Memory B cell (primary cell): Measurements from ENCODE around the gene LPIN1.

Experiments
- ATAC-seq: fragments of 150-1000 bp; cut with Tn5 transposase; 2 replicates; pipeline ENCODE4 v1.10.0; 2021; ENCODE audit warnings: low read depth, mild to moderate bottlenecking, moderate library complexity
- DNase-seq, 2 donors: peaks; one replicate each; pipeline ENCODE4 v3.0.0; 2022; ENCODE audit warnings: low spot score in 2 of 2
- H3K27ac Mint-ChIP-seq: one replicate; pipeline ENCODE4 v1.8.0; 2022; ENCODE audit warnings: mild to moderate bottlenecking, moderate library complexity, mixed read lengths
- H3K27me3 Mint-ChIP-seq: one replicate; pipeline ENCODE4 v1.8.0; 2022; ENCODE audit warnings: mixed read lengths
- H3K36me3 Mint-ChIP-seq: one replicate; pipeline ENCODE4 v1.8.0; 2022; ENCODE audit warnings: mild to moderate bottlenecking, mixed read lengths
- H3K4me1 Mint-ChIP-seq: one replicate; pipeline ENCODE4 v1.8.0; 2022; ENCODE audit warnings: mixed read lengths
- H3K4me3 Mint-ChIP-seq: one replicate; pipeline ENCODE4 v1.8.0; 2022; ENCODE audit warnings: mild to moderate bottlenecking, moderate library complexity, mixed read lengths
- H3K9me3 Mint-ChIP-seq: one replicate; pipeline ENCODE4 v1.8.0; 2022; ENCODE audit warnings: mixed read lengths

LPIN1 gene

DNA sequence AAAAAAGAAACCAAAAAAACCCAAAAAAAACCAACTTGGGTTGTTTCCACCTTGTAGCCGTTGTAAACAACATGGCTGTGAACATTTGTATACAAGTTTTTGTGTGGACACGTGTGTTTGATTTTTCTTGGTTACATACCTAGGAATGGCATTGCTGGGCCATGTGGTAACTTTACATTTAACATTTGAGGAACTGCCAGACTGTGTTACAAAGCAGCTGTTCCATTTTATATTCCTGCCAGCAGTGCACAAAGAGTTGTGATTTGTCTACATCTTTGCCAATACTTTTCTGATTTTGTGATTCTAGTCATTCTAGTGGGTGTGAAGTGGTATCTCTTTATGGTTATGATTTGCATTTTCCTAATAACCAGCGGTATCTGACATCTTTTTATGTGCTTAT lies 22.5 kb downstream of the LPIN1 start:
- H3K27ac Mint-ChIP-seq: no peak overlapping the region
- H3K27me3 Mint-ChIP-seq: no peaks in the 10 kb centered on the region
- H3K4me3 Mint-ChIP-seq: no peak overlapping the region
- peaks cover 43% of the 10 kb centered on the region for H3K36me3 Mint-ChIP-seq
- H3K9me3 Mint-ChIP-seq: no peaks in the 10 kb centered on the region
- ATAC-seq (no peak), DNase-seq (no peak)
- H3K4me1 Mint-ChIP-seq: peaks cover 4% of the 10 kb centered on the region

GRCh38 chr2:11769516-11769915 lies 23.1 kb downstream of the LPIN1 start:
- ATAC-seq: no peak
- Mint-ChIP-seq H3K27me3 (no peaks in the 10 kb centered on the region), H3K4me3 (no peak overlapping the region), H3K36me3 (peaks cover 47% of the 10 kb centered on the region), H3K4me1 (peaks cover 4% of the 10 kb centered on the region), H3K27ac (no peak overlapping the region), H3K9me3 (no peaks in the 10 kb centered on the region)
- no peak for DNase-seq

DNA sequence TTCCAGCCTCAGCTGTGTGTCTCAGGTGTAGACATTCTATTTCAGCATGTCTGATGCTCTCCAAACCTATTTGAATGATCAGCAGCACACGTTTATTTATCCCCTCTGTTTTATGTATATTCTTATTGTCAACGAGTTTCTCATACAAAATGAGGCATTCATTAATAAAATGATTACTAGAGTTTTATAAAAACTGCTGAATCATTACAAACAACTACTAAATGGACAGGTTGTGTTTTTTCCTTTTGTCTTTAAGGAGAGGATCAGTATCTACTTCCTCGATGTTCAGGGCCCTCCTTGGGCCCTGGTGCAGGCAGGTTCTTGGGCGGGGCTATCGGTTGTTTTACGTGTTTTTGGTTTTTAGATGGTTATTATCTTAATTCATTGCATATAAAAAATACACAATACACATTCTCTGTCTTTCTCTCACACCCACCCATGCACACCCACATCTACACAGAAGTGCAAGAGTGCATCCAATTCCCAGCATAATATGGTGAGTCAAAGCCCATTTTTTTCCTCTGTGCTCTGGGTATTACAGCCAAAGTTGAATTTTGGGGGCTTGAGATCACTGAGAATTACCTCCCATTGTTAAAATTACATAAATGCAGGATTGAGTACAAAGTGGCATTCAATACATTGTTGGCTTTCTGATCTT lies 24.2 kb downstream of the LPIN1 start:
- no peak overlapping the region for H3K27ac Mint-ChIP-seq
- H3K27me3 Mint-ChIP-seq: no peaks in the 10 kb centered on the region
- peaks cover 41% of the 10 kb centered on the region for H3K36me3 Mint-ChIP-seq
- ATAC-seq: no peak
- no peaks in the 10 kb centered on the region for H3K9me3 Mint-ChIP-seq
- H3K4me1 Mint-ChIP-seq: peaks cover 9% of the 10 kb centered on the region
- no peak overlapping the region for H3K4me3 Mint-ChIP-seq
- DNase-seq: no peak

DNA sequence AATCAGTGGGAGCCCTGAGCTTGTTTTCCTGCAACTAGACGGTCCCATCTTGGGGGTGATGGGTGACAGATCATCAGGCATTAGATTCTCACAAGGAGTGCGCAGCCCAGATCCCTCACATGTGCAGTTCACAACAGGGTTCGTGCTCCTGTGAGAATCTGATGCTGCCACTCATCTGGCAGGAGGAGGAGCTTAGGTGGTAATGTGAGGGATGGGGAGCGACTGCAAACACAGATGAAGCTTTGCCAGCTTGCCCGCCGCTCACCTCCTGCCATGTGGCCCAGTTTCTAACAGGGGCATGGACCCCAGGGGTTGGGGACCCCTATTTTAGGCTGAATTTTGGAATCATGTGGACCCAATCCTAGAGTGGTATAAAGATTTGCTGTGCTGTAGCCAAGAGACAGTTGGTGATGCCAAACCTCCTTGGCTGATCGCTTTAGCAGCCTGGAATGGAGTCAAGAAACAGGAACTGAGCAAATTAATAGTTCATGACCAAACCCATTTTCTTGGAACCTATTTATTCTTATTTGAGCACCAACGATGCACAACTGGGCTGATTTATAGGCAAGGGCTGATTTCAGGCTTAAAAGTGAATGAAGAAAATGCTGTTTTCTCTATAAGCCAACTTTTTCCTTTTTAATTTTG lies 25.7 kb downstream of the LPIN1 start:
- H3K36me3 Mint-ChIP-seq: peaks cover 32% of the 10 kb centered on the region

GRCh38 chr2:11773111-11773510 lies 26.7 kb downstream of the LPIN1 start:
- H3K9me3 Mint-ChIP-seq: no peaks in the 10 kb centered on the region
- no peak for ATAC-seq
- no peak for DNase-seq
- no peaks in the 10 kb centered on the region for H3K27me3 Mint-ChIP-seq
- peaks cover 16% of the 10 kb centered on the region for H3K4me1 Mint-ChIP-seq
- H3K4me3 Mint-ChIP-seq: no peak overlapping the region
- peaks cover 26% of the 10 kb centered on the region for H3K36me3 Mint-ChIP-seq
- no peak overlapping the region for H3K27ac Mint-ChIP-seq

More for the DNA sequence above, 25.7 kb downstream of the LPIN1 start:
- Mint-ChIP-seq H3K9me3 (no peaks in the 10 kb centered on the region), H3K4me3 (no peak overlapping the region), H3K27me3 (no peaks in the 10 kb centered on the region), H3K4me1 (peaks cover 11% of the 10 kb centered on the region), H3K27ac (no peak overlapping the region)
- ATAC-seq (peak; percentile 38), DNase-seq (no peak)

DNA sequence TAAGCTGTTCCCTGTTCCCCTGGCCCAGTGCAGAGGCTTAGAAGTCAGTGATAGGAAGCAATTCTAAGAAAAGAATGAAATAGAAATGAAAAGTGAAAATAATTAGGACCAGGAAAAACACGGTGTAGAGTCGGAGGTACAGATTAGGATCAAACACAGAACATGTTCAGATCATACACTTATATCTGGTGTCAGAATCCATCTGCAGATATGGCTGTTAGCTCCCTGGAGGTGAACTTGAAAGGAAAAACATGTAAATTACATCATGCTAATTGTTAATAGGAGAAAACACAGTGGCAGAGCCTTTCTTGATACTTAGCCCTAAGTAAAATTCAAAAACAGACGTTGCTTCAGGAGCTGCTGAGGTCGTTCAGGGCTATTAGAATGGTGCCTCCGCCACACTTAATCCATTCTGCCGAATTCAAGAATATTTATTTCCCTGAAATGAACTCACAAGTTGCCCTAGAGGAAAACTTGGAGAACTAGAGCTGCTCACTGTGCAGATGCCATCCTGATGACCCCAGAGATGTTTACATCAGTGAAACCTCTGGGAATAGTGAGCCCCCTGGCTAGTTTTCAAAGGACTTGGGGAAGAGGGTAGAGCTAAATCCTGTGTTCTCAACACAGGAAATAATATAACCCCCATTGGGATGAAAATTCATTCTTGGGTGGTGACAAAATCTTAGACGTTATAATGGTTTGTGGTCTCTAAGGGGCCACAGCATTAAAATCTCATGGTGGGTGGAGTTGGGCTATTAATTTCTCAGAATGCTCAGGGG lies 27.5 kb downstream of the LPIN1 start:
- Mint-ChIP-seq H3K27me3 (no peaks in the 10 kb centered on the region), H3K27ac (peak overlapping the region; percentile 53), H3K9me3 (no peaks in the 10 kb centered on the region), H3K36me3 (peaks cover 21% of the 10 kb centered on the region), H3K4me1 (peaks cover 21% of the 10 kb centered on the region), H3K4me3 (no peak overlapping the region)
- DNase-seq (no peak), ATAC-seq (no peak)

GRCh38 chr2:11774600-11774999 lies 28.2 kb downstream of the LPIN1 start:
- H3K27ac Mint-ChIP-seq: peak overlapping the region; percentile 92
- H3K9me3 Mint-ChIP-seq: no peaks in the 10 kb centered on the region
- ATAC-seq (no peak), DNase-seq (no peak)
- no peak overlapping the region for H3K4me3 Mint-ChIP-seq
- H3K36me3 Mint-ChIP-seq: peaks cover 21% of the 10 kb centered on the region
- peaks cover 19% of the 10 kb centered on the region for H3K4me1 Mint-ChIP-seq
- no peaks in the 10 kb centered on the region for H3K27me3 Mint-ChIP-seq

DNA sequence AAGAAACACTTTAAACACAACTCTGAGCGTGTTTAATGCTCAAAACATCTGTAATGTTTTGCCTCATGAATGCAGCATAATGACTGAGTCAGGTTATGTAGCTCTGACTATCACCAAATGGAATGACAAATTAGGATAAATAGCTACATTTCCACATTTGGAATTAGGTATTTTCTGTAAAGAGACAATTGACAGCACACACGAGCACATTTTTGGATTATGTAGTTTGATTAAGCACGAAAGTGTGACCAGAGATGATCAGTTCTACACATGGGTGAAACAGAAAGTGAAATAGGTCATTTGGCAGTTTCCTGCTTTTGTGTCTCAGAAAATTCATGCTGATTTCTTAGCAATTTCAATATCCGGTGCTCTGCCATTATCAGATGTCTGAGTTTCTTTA lies 29.0 kb downstream of the LPIN1 start:
- Mint-ChIP-seq H3K27me3 (no peaks in the 10 kb centered on the region), H3K4me3 (peak overlapping the region; percentile 43), H3K4me1 (peaks cover 19% of the 10 kb centered on the region), H3K27ac (peak overlapping the region; percentile 92), H3K36me3 (peaks cover 23% of the 10 kb centered on the region), H3K9me3 (no peaks in the 10 kb centered on the region)
- DNase-seq (no peak), ATAC-seq (peak; percentile 71)

- H3K27me3 Mint-ChIP-seq: no peaks in the 10 kb centered on the region
- DNase-seq (no peak), ATAC-seq (no peak)
- no peak overlapping the region for H3K4me3 Mint-ChIP-seq
- H3K36me3 Mint-ChIP-seq: peaks cover 25% of the 10 kb centered on the region
- peak overlapping the region; percentile 62 for H3K27ac Mint-ChIP-seq
- no peaks in the 10 kb centered on the region for H3K9me3 Mint-ChIP-seq
- peaks cover 19% of the 10 kb centered on the region for H3K4me1 Mint-ChIP-seq
These were observed 30.8 kb downstream of the LPIN1 start for GRCh38 chr2:11777066-11777782.

DNA sequence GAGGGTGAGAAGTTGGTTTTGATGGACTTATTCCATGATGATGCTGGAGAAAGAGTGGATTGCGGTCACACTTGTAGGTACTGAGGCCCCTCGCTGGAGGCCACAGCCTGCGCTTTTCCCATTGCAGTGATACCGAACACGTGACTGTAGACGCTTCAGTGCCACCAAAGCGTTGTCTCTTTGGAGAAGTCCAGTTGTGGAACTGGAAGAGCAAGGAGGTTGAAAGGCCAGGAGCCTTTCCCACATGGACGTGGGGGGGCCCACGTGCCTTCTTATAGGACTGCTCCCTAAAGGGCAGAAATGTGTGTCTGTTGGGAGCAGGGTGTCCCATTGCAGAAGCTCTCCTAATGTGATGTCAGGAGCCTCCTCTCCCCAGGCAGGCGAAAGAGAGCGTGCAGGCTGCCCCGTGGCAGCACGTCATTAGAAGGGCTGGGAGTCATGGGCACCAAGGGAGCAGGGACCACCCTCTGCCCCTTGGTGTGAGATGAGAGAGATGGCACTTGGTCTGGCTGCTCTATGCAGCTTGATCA lies 31.5 kb downstream of the LPIN1 start:
- no peak for DNase-seq
- ATAC-seq: no peak
- H3K27me3 Mint-ChIP-seq: no peaks in the 10 kb centered on the region
- H3K36me3 Mint-ChIP-seq: peaks cover 28% of the 10 kb centered on the region
- peak overlapping the region; percentile 43 for H3K4me3 Mint-ChIP-seq
- peaks cover 19% of the 10 kb centered on the region for H3K4me1 Mint-ChIP-seq
- peak overlapping the region; percentile 62 for H3K27ac Mint-ChIP-seq
- no peaks in the 10 kb centered on the region for H3K9me3 Mint-ChIP-seq

- DNase-seq (no peak), ATAC-seq (no peak)
- H3K27me3 Mint-ChIP-seq: no peaks in the 10 kb centered on the region
- H3K36me3 Mint-ChIP-seq: peaks cover 30% of the 10 kb centered on the region
- peaks cover 19% of the 10 kb centered on the region for H3K4me1 Mint-ChIP-seq
- H3K27ac Mint-ChIP-seq: peak overlapping the region; percentile 62
- no peaks in the 10 kb centered on the region for H3K9me3 Mint-ChIP-seq
- peak overlapping the region; percentile 43 for H3K4me3 Mint-ChIP-seq
These were observed 32.0 kb downstream of the LPIN1 start for GRCh38 chr2:11778416-11778815.

- Mint-ChIP-seq H3K27ac (peak overlapping the region; percentile 62), H3K36me3 (peaks cover 26% of the 10 kb centered on the region), H3K4me3 (peak overlapping the region; percentile 45), H3K4me1 (peaks cover 19% of the 10 kb centered on the region), H3K9me3 (no peaks in the 10 kb centered on the region), H3K27me3 (no peaks in the 10 kb centered on the region)
- DNase-seq (peak; percentile 86 to 90), ATAC-seq (peak; percentile 94)
These were observed 32.7 kb downstream of the LPIN1 start for GRCh38 chr2:11778923-11779757.

DNA sequence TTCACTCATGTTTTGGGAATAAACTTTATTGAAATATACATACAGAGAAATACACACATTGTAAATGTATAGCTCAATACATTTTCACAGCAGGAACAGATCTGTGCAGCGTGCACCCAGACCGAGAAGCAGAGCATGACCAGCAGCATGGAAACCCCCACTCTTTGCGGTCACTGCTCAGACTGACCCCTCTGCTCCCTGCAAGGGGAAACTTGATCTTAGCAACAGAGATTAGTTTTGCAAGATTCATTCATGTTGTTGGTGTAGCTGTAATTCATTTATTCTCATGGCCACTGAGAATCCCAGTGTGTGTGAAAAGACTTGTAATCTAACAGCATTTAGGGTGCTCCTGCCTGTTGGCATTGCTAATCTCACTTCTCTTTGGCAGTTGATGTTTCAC lies 35.2 kb downstream of the LPIN1 start:
- H3K4me1 Mint-ChIP-seq: peaks cover 11% of the 10 kb centered on the region
- ATAC-seq (no peak), DNase-seq (no peak)
- no peaks in the 10 kb centered on the region for H3K9me3 Mint-ChIP-seq
- no peak overlapping the region for H3K4me3 Mint-ChIP-seq
- H3K36me3 Mint-ChIP-seq: peaks cover 28% of the 10 kb centered on the region
- H3K27ac Mint-ChIP-seq: no peak overlapping the region
- H3K27me3 Mint-ChIP-seq: no peaks in the 10 kb centered on the region
